IMR-90 (cell line): ENCODE measurements around the gene UEVLD. TPM values are rescaled to one million over a fixed set of nuclear protein-coding genes. Genes with fewer than 3 reads are reported as not detected.

Experiments used
- ATAC-seq: fragments of 200-7000 bp; cut with Tn5 transposase; 2 replicates; pipeline ENCODE4 v1.9.1; 2020; ENCODE audit warnings: low read depth, mild to moderate bottlenecking, moderate library complexity
- BruUV-seq: library from RNA; stranded (reverse); fragments of 400-500 nt; replicated peaks from 2 replicates; lab custom pipeline; 2021; lab: Mats Ljungman, UMichigan
- CTCF ChIA-PET: fragments of 300-600 bp; formaldehyde crosslinking; extraction: SDS; loops from one replicate; lab custom pipeline; 2021; ENCODE audit warnings: antibody characterized with exemption; lab: Yijun Ruan, JAX
- POLR2A ChIA-PET: fragments of 300-600 bp; sonication (Branson Sonifier 250); formaldehyde crosslinking; loops from one replicate; lab custom pipeline; 2022; ENCODE audit warnings: antibody characterized with exemption; ENCODE audit not compliant: unreplicated experiment; lab: Charles Lee
- DNase-seq: peaks from one replicate; pipeline ENCODE4 v3.0.0; 2013
- H2AFZ ChIP-seq: replicated peaks from 2 replicates; pipeline ENCODE3; 2013; ENCODE audit warnings: low read length, mild to moderate bottlenecking; ENCODE audit not compliant: poor library complexity
- H2AK5ac ChIP-seq: 2 replicates; pipeline ENCODE4 v1.6.1; 2013; ENCODE audit warnings: low read depth, low read length, inconsistent platforms
- H2AK9ac ChIP-seq: replicated peaks from 2 replicates; pipeline ENCODE3; 2013; ENCODE audit warnings: mild to moderate bottlenecking, low read depth, low read length, moderate library complexity; ENCODE audit not compliant: poor library complexity
- H2BK120ac ChIP-seq: 2 replicates; pipeline ENCODE4 v1.6.1; 2013; ENCODE audit warnings: low read depth, low read length, inconsistent platforms
- H2BK15ac ChIP-seq: 3 replicates; pipeline ENCODE4 v1.6.1; 2013; ENCODE audit warnings: low read depth, low read length, inconsistent platforms
- H2BK20ac ChIP-seq: 2 replicates; pipeline ENCODE4 v1.6.1; 2013; ENCODE audit warnings: low read depth, mild to moderate bottlenecking, inconsistent platforms, low read length, moderate library complexity
- H2BK5ac ChIP-seq: 2 replicates; pipeline ENCODE4 v1.6.1; 2013; ENCODE audit warnings: mild to moderate bottlenecking, low read depth, low read length, inconsistent platforms; ENCODE audit not compliant: poor library complexity, severe bottlenecking
- H3K14ac ChIP-seq: replicated peaks from 2 replicates; pipeline ENCODE4 v1.6.1; 2013; ENCODE audit warnings: low read depth, low read length, inconsistent platforms
- H3K18ac ChIP-seq: 2 replicates; pipeline ENCODE4 v1.6.1; 2013; ENCODE audit warnings: low read depth, low read length, control low read depth
- H3K23ac ChIP-seq: 2 replicates; pipeline ENCODE4 v1.6.1; 2013; ENCODE audit warnings: low read depth, low read length, inconsistent platforms
- H3K27ac ChIP-seq: 2 replicates; pipeline ENCODE4 v1.5.1; 2013; ENCODE audit warnings: mild to moderate bottlenecking, control low read depth, low read length; ENCODE audit not compliant: insufficient read depth
- H3K27me3 ChIP-seq: 2 replicates; pipeline ENCODE4 v1.6.1; 2013; ENCODE audit warnings: low read length; ENCODE audit not compliant: control insufficient read depth, insufficient read depth
- H3K36me3 ChIP-seq: 2 replicates; pipeline ENCODE4 v1.6.1; 2013; ENCODE audit warnings: low read length, mixed read lengths; ENCODE audit not compliant: control insufficient read depth, insufficient read depth
- H3K4ac ChIP-seq: 2 replicates; pipeline ENCODE4 v1.6.1; 2013; ENCODE audit warnings: low read depth, low read length, inconsistent platforms
- H3K4me1 ChIP-seq: 2 replicates; pipeline ENCODE4 v1.6.1; 2013; ENCODE audit warnings: low read length, mixed read lengths; ENCODE audit not compliant: control insufficient read depth, insufficient read depth
- H3K4me2 ChIP-seq: 2 replicates; pipeline ENCODE4 v1.6.1; 2013; ENCODE audit warnings: low read depth, mild to moderate bottlenecking, control low read depth, low read length, moderate library complexity
- H3K4me3 ChIP-seq: 2 replicates; pipeline ENCODE4 v1.5.1; 2013; ENCODE audit warnings: low read depth, mild to moderate bottlenecking, control low read depth, low read length, moderate library complexity; ENCODE audit not compliant: insufficient read depth
- H3K56ac ChIP-seq: 2 replicates; pipeline ENCODE4 v1.6.1; 2013; ENCODE audit warnings: low read length, inconsistent platforms; ENCODE audit not compliant: insufficient read depth; ENCODE audit errors: extremely low read depth
- H3K79me1 ChIP-seq, 2 experiments: 2 replicates each; pipeline ENCODE4 v1.6.1; 2013; ENCODE audit warnings: low read length in 2 of 2, inconsistent platforms in 1 of 2, low read depth in 1 of 2
- H3K9ac ChIP-seq: 2 replicates; pipeline ENCODE4 v1.6.1; 2013; ENCODE audit warnings: low read depth, low read length, control low read depth
- H3K9me1 ChIP-seq: 2 replicates; pipeline ENCODE4 v1.6.1; 2013; ENCODE audit warnings: low read length, inconsistent platforms; ENCODE audit not compliant: insufficient read depth
- H3K9me3 ChIP-seq: 2 replicates; pipeline ENCODE4 v1.6.1; 2013; ENCODE audit warnings: low read length; ENCODE audit not compliant: control insufficient read depth, insufficient read depth
- H4K20me1 ChIP-seq: 2 replicates; pipeline ENCODE4 v1.6.1; 2013; ENCODE audit warnings: low read length, inconsistent platforms; ENCODE audit not compliant: insufficient read depth
- H4K5ac ChIP-seq: 2 replicates; pipeline ENCODE4 v1.6.1; 2013; ENCODE audit warnings: mild to moderate bottlenecking, low read depth, low read length, control low read depth
- H4K8ac ChIP-seq, 2 experiments: 2 replicates each; pipeline ENCODE4 v1.6.1; 2013; ENCODE audit warnings: low read depth in 2 of 2, low read length in 2 of 2, control low read depth in 1 of 2, inconsistent platforms in 1 of 2
- H4K91ac ChIP-seq: 2 replicates; pipeline ENCODE4 v1.6.1; 2013; ENCODE audit warnings: low read depth, low read length, inconsistent platforms; ENCODE audit not compliant: insufficient read depth
- BHLHE40 ChIP-seq: fragments of 150-350 bp; IDR thresholded peaks from 2 replicates; pipeline ENCODE4 v1.6.1; 2016; ENCODE audit warnings: mild to moderate bottlenecking, low read depth, low read length
- CEBPB ChIP-seq: IDR thresholded peaks from 2 replicates; pipeline ENCODE4 v1.6.1; 2012; ENCODE audit warnings: low read depth, low read length, improper control_type of control experiment
- CHD1 ChIP-seq: IDR thresholded peaks from 2 replicates; pipeline ENCODE4 v1.6.1; 2012; ENCODE audit warnings: low read depth, low read length, improper control_type of control experiment
- CTCF ChIP-seq: conservative IDR thresholded peaks from 2 replicates; pipeline ENCODE4 v1.5.1; 2012; ENCODE audit warnings: mild to moderate bottlenecking, low read depth, low read length, improper control_type of control experiment
- ELK1 ChIP-seq: fragments of 150-350 bp; IDR thresholded peaks from 2 replicates; pipeline ENCODE4 v1.6.1; 2016; ENCODE audit warnings: low read depth, mild to moderate bottlenecking, low read length, moderate library complexity, borderline replicate concordance
- FOS ChIP-seq: fragments of 150-350 bp; IDR thresholded peaks from 2 replicates; pipeline ENCODE4 v1.6.1; 2016; ENCODE audit warnings: low read depth, low read length
- MAFK ChIP-seq: IDR thresholded peaks from 2 replicates; pipeline ENCODE4 v1.6.1; 2012; ENCODE audit warnings: low read depth, low read length, improper control_type of control experiment
- MAZ ChIP-seq: IDR thresholded peaks from 2 replicates; pipeline ENCODE4 v1.6.1; 2012; ENCODE audit warnings: low read depth, mild to moderate bottlenecking, low read length, improper control_type of control experiment, moderate library complexity, borderline replicate concordance
- MXI1 ChIP-seq: IDR thresholded peaks from 2 replicates; pipeline ENCODE4 v1.6.1; 2012; ENCODE audit warnings: low read depth, mild to moderate bottlenecking, low read length, moderate library complexity, borderline replicate concordance
- NFE2L2 ChIP-seq: fragments of 150-350 bp; IDR thresholded peaks from 2 replicates; pipeline ENCODE4 v1.6.1; 2016; ENCODE audit warnings: low read depth, mild to moderate bottlenecking, low read length
- POLR2A ChIP-seq: IDR thresholded peaks from 2 replicates; pipeline ENCODE4 v1.6.1; 2012; ENCODE audit warnings: mild to moderate bottlenecking, low read depth, low read length
- RAD21 ChIP-seq: IDR thresholded peaks from 2 replicates; pipeline ENCODE4 v1.6.1; 2012; ENCODE audit warnings: low read length, improper control_type of control experiment
- RCOR1 ChIP-seq: IDR thresholded peaks from 2 replicates; pipeline ENCODE4 v1.6.1; 2012; ENCODE audit warnings: mild to moderate bottlenecking, low read length, improper control_type of control experiment; ENCODE audit not compliant: insufficient replicate concordance
- RFX5 ChIP-seq: IDR thresholded peaks from 2 replicates; pipeline ENCODE4 v1.8.0; 2012; ENCODE audit warnings: low read depth, mild to moderate bottlenecking, low read length, moderate library complexity
- SMC3 ChIP-seq: fragments of 150-350 bp; IDR thresholded peaks from 2 replicates; pipeline ENCODE4 v1.6.1; 2016; ENCODE audit warnings: low read depth, mild to moderate bottlenecking, antibody characterized with exemption, low read length, moderate library complexity
- USF2 ChIP-seq: fragments of 150-350 bp; IDR thresholded peaks from 2 replicates; pipeline ENCODE4 v1.6.1; 2017; ENCODE audit warnings: mild to moderate bottlenecking, antibody characterized with exemption, low read length, low read depth
- WGBS, 2 experiments: methylation state at CpG; one replicate each; pipeline versions ENCODE4 v1.1.5 to v1.1.7; 2013; ENCODE audit warnings: missing lambda C conversion rate in 2 of 2; ENCODE audit not compliant: insufficient read length in 1 of 2; ENCODE audit errors: extremely low coverage in 2 of 2; 5-methylcytosine and 5-hydroxymethylcytosine counted together
- dilution Hi-C: fragments of 300-500 bp; cut with HindIII; formaldehyde crosslinking; loops from one replicate; pipeline ENCODE4 v1.14.3; 2018; ENCODE audit warnings: low sequenced_read_pairs; ENCODE audit not compliant: unreplicated experiment
- in situ Hi-C: fragments of 300-500 bp; cut with MboI; formaldehyde crosslinking; loops from 3 replicates; pipeline ENCODE4 v1.14.3; 2019; ENCODE audit warnings: low sequenced_read_pairs, inconsistent platforms, mixed read lengths
- intact Hi-C: fragments of 100-400 bp; cut with micrococcal nuclease; formaldehyde crosslinking; loops from 2 replicates; pipeline ENCODE4 v1.10.0; 2022
- polyA plus RNA-seq, 3 experiments: library from polyadenylated mRNA; depleted of rRNA; stranded (reverse); fragments of >200 nt; gene quantifications; 2 replicates each; pipeline ENCODE4 v1.2.3, GENCODE V29; 2012; ENCODE audit warnings: low replicate concordance in 1 of 3
- total RNA-seq: library from RNA; depleted of rRNA; stranded (reverse); fragments of >200 nt; gene quantifications from 2 replicates; pipeline ENCODE4 v1.2.3, GENCODE V29; 2012

The UEVLD gene
- total and polyA plus RNA-seq, 2 of the 4 experiments (the other 2 are of a cell fraction): 13.8 to 29.2 TPM

GRCh38 chr11:18563090-18563730, 25.3 kb downstream of the UEVLD start:
- Histone ChIP-seq H4K20me1 (no peaks in the 10 kb centered on the region), H2BK5ac (no peak overlapping the region), H3K4ac (no peak overlapping the region), H3K27me3 (no peaks in the 10 kb centered on the region), H3K36me3 (peaks cover 19% of the 10 kb centered on the region), H3K18ac (no peak overlapping the region), H3K4me2 (no peak overlapping the region), H4K5ac (no peak overlapping the region), H2BK20ac (no peak overlapping the region), H3K27ac (no peak overlapping the region), H3K9me1 (no peaks in the 10 kb centered on the region), H3K79me1 (peaks cover 0 to 8% of the 10 kb centered on the region in 2 experiments; a peak in 3 of 4 replicates), H3K9ac (no peak overlapping the region), H2BK15ac (no peak overlapping the region), H4K91ac (no peak overlapping the region), H3K23ac (no peak overlapping the region), H2AK5ac (no peak overlapping the region), H3K4me3 (no peak overlapping the region), H3K56ac (no peak overlapping the region), H4K8ac (no peak overlapping the region), H3K9me3 (no peaks in the 10 kb centered on the region), H3K4me1 (peaks cover 4% of the 10 kb centered on the region; the same call in 1 of the 2 replicates), H3K14ac (no peak overlapping the region), H2BK120ac (no peak overlapping the region), H2AK9ac (no peak overlapping the region), H2AFZ (no peak overlapping the region)
- ChIA-PET POLR2A (no interaction called here), CTCF (no interaction called here)
- no CpG with 5 or more reads among the region's 2 CpGs for WGBS, 2 experiments
- TF ChIP-seq MAZ: no peak
- TF ChIP-seq RCOR1: no peak
- no peak for TF ChIP-seq CTCF
- TF ChIP-seq NFE2L2: no peak
- TF ChIP-seq USF2: no peak
- TF ChIP-seq POLR2A: no peak
- no peak for TF ChIP-seq RAD21
- no peak for TF ChIP-seq FOS
- no peak for TF ChIP-seq BHLHE40
- no peak for TF ChIP-seq RFX5
- no peak for TF ChIP-seq ELK1
- no peak for TF ChIP-seq MAFK
- no peak for TF ChIP-seq SMC3
- TF ChIP-seq MXI1: no peak
- no peak for TF ChIP-seq CHD1
- TF ChIP-seq CEBPB: no peak
- DNase-seq (no peak), ATAC-seq (no peak)
- dilution Hi-C loops: no loop called here
- no TSS peak for BruUV-seq
- intact Hi-C loops: no loop called here
- in situ Hi-C loops: no loop called here
